IPS-NIHi7 (cell line): ENCODE results near the gene HTR5A.

ENCODE experiments used
- DNase-seq: peaks from one replicate; pipeline ENCODE4 v3.0.0; 2012; ENCODE audit warnings: mixed read lengths; ENCODE audit errors: extremely low spot score

The HTR5A gene

DNA sequence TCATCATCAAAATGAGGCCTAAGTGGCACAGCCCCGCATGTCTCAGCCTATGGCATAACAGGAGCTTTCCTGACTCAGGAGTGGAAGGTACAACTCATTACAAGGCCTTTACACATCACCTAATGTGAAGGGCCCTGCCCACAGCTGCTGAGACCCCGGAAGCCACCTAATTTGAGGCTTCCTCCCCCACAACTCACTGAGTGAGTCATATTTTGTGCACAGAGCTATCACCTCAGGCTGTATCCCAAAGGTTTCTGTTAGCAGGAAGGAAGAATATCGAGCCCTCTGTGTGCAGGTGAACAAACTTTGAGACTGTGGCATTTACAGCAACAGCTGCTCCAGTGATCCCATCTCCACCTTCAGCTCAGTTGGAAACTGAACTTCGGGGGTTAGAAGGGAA lies 20.6 kb downstream of the HTR5A start:
- DNase-seq = no peak

DNA sequence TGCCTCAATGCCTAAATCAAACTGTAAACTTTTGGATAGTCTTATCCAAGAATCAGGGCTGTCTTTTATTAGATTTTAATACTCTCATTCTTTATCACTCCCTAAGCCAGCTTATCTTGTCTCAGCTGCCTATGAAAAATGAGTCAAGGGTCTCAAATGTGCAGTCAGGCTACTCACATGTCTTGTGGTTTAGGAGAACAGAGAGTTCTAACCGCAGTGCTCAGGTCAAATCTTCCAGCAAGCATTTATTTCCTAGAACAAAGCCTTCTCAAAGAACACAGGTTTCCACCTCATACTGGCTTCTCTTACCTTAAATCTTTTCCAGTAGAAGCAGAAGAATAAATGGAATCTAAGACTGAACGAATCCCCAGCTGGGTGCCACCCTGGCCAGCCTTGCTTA lies 23.5 kb downstream of the HTR5A start:
- no peak for DNase-seq

- DNase-seq = no peak
Measured at GRCh38 chr7:155094636-155095135, 24.6 kb downstream of the HTR5A start.

GRCh38 chr7:155097338-155097737 lies 27.2 kb downstream of the HTR5A start:
- DNase-seq = no peak

GRCh38 chr7:155103839-155104238 lies 33.7 kb downstream of the HTR5A start:
- DNase-seq = no peak

DNA sequence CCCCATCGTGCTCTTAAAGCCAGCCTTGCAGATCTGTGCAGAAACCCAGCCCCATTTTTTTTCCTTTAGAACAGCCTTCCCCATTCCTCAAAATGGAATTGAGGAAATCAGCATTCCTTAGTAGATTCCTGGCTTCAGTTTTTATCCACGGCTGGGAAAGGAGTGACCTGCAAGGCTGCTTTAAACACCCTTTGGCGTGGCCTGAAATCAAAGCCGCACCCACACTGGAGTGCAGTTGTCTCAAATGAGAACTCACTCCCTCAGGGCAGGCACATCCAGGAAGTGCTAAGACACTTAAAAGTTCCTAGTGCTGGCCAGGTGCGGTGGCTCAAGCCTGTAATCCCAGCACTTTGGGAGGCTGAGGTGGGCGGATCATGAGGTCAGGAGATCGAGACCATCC lies 34.8 kb downstream of the HTR5A start:
- DNase-seq = no peak

- DNase-seq = no peak
Measured at GRCh38 chr7:155106356-155106755, 36.2 kb downstream of the HTR5A start.

DNA sequence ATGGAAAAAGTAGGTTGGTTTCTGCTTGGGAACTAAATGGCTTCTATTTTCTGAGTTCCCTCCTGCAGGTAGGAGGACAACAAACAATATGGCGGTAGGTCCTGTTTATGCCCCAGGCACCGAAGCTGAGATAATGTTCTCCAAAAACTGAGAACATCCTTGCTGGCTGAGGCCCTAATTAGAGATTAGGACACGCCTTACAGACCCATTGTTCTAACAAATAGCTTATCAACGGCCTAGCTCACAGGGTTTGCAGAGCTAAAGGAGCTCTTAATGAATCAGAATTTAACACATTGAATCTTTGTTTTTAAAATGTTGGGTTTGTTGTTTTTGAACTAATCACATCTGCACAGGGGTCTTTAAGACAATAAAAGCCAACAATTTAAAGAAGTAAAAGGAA lies 37.0 kb downstream of the HTR5A start:
- DNase-seq = no peak

GRCh38 chr7:155108144-155108901 lies 38.2 kb downstream of the HTR5A start:
- DNase-seq = peak; percentile 31

GRCh38 chr7:155109121-155109520 lies 39.0 kb downstream of the HTR5A start:
- no peak for DNase-seq

DNA sequence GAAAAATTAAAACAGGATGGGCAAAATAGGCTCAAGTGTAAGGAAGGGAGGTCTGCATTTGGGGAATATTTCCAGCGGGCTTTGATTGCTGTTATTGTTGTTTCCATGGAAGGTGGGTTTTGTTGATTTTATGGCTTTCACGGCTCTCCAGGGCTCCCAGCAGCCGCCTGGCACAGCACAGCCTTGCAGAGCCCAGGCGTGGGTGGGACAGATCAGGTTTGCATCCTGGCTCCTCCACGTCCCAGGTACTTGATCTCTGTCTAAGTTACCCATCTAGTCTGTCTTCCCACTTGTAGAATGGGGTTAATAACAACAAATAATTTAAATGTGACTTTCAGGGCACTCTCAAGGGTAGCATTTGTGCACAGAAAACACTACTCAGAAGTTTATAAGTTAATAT lies 45.2 kb downstream of the HTR5A start:
- DNase-seq = no peak

GRCh38 chr7:155119801-155120382 lies 49.8 kb downstream of the HTR5A start:
- no peak for DNase-seq

DNA sequence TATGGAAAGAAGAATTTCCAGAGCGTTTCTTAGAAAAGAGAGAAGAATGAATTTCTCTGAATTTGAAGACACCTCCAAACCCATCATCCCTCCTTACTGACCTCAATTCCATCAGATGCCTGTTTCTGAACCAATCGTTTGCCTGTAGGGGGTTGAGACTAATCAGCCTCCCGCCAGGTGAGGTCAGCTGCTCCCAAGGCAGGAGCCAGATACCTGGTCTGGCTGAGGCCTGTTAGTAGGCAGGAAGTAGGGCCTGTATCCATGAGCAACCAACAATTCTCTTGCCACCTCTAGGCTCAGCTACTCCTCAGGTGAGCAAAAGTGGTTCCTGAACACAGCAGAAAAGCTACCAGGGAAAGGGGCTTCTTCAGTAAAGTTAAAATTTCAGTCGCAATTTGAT lies 50.3 kb downstream of the HTR5A start:
- DNase-seq = no peak

- DNase-seq = no peak
Measured at GRCh38 chr7:155122831-155123230, 52.7 kb downstream of the HTR5A start.

DNA sequence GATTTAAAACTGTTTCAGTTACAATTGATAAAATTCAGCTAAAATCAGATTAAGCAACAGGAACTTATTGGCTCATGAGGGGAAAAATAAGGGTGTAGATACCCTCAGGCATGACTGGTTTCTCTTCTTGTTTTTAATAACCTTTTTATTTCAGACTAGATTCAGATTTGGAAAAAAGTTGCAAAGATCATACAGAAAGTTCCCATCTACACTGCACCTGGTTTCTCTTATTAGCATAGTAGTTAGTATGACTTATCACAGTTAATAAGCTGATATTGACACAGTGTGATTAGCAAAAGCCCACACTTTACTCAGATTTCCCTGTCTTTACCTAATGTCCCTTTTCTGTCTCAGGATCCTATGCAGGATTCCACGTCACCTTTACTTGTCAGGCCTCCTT lies 53.3 kb downstream of the HTR5A start:
- DNase-seq = no peak

- DNase-seq = no peak
Measured at GRCh38 chr7:155124706-155125105, 54.6 kb downstream of the HTR5A start.

- no peak for DNase-seq
Measured at GRCh38 chr7:155129186-155129585, 59.1 kb downstream of the HTR5A start.

GRCh38 chr7:155129789-155130188 lies 59.7 kb downstream of the HTR5A start:
- no peak for DNase-seq

DNA sequence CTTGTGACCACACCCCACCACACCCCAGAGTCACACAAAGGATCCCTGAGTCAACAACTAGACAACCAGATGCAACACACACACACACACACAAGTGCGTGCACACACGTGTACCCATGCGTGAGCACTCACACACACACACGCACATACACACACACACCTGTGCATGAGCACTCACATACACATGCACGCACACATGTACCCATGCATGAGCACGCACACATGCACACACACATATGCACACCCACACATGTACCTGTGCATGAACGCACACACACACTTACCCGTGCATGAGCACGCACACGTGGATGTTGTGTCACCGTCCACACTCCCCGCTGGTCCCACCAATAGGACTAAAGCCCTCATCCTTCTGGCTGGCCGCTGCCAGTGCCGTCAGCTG lies 60.4 kb downstream of the HTR5A start:
- DNase-seq = no peak

GRCh38 chr7:155131090-155131489 lies 61.0 kb downstream of the HTR5A start:
- DNase-seq = no peak

DNA sequence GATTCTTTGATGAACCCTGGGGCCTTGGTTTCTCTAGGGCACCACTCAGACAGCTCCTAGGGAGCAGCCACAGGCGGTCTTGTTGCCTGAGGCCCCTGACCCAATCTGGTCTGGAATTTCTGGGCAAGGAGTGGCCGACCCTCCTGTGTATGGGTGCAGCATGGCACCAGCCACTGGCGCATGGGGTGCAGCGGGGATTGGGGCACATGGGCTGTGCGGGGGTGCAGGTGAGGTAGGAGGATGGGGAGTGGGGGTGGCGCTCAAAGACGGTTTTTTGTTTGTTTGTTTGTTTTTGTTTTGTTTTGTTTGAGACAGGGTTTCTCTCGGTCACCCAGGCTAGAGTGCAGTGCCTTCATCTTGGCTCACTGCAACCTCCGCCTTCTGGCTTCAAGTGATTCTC lies 62.3 kb downstream of the HTR5A start:
- no peak for DNase-seq

GRCh38 chr7:155136619-155137243 lies 66.6 kb downstream of the HTR5A start:
- DNase-seq = no peak
